ENCODE data around the gene TTR.

Gene TTR

DNA sequence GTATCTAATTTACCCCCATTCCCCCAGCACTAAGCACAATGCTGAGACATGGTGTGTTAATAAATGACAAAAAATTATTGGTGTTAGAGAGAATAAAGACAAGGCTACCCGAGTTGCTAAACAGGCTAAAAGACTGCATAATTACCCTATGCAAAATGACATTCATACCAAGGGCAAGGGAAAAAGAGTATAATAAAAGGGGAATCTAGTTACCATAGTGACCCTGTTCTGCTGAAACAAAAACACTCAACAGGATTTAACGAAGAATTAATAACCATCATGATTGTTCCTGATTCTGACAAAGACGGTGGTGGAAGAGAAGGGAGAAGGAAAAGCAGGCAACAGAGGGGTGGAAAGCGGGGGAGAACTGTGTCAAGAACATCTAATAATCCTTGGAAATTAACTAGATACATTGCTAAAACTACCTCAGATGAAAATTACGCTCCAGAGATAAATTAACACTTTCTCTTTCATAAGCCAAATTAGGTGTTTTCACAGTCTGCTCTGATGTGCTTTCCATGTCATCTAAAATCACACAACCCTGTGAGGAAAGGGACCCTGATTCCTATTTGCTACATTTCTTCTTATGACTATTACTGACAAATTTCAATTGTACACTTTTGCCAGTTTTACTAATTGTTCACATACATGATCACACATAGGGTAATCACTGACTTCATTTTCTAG lies 25.5 kb downstream of the TTR start:
- no peak for DNase-seq (ENCODE audit: low read depth)

DNA sequence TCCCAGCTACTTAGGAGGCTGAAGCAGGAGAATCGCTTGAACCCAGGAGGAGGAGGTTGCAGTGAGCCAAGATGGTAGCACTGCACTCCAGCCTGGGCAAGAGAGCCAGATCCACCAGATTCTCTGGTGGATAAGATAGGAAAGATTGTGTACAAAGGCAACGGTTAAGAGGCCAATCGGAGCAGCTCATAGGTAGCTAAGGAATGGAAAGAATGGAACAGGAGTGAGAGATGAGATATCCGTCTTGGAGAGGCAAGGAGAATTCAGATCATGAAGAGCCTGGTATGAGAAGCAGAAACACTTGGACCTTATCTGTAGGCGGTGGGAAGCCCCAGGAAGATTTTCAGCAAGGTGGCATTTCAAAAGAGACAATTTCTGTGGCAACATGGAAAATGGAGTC lies 27.1 kb downstream of the TTR start:
- DNase-seq (ENCODE audit: low read depth) = no peak

DNA sequence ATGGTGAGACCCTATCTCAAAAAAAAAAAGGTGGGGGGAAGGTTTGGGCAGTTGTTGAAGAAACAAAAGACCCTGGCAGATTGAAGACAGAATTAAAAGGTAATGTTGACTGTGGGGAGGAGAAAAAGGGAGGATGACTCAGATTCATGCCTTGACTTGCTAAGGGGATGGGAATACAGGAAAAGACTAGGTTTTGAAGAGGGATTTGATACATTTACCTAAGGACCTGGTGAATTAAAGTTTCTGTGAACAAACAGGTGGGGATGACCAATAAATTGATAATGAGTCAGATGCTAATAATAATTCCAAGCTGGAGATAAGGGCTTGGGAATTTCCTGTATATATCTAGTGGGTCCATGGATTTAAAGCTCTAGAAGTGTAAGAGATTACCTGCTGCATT lies 27.6 kb downstream of the TTR start:
- no peak for DNase-seq (ENCODE audit: low read depth)

DNA sequence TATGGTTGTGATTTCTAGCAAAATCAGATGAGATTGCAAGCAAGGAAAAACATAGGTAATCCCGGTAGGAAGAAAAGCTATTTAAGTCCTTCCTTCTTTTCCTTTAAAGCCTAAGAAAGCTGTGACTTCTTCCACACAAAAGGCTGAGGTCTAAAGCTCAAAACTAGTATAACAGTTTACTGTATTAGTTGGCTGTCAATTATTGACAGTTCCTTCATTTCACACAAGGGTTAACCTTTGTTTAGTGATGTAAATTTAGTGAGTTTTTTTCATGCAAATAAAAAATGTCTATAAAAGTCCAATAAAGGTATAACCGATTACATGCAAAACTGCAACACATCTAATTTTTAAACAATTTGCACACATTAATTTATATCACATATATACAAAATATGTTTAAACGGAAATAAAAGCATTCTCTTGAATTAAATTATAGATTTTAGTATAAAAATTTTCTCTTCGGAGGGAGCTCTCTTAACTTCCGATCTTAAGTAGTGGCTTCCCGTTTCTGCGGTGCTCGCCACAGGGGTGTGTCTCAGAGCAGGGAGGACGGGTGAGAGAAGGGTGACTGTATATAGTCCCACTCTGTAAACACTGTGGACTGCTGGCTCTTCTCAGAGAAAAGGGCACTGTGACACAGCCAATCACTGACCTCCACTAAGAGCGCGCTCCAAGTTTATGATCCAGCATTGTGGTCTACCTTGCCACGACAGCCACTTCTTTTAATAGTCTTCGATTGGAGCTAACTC lies 33.4 kb downstream of the TTR start:
- DNase-seq (ENCODE audit: low read depth) = no peak

DNA sequence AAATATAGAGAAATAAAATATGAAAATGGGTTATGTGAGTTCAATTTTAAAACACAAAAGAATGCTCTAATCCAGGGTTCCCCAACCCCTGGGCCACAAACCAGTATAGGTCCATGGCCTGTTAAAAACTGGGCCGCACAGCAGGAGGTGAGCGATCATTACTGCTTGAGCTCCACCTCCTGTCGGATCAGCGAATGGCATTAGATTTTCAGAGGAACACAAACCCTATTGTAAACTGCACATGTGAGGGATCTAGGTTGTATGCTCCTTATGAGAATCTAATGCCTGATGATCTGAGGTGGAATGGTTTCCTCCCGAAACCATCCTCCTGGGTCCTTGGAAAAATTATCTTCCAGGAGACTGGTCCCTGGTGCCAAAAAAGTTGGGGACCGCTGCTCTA lies 34.7 kb downstream of the TTR start:
- DNase-seq (ENCODE audit: low read depth) = no peak

DNA sequence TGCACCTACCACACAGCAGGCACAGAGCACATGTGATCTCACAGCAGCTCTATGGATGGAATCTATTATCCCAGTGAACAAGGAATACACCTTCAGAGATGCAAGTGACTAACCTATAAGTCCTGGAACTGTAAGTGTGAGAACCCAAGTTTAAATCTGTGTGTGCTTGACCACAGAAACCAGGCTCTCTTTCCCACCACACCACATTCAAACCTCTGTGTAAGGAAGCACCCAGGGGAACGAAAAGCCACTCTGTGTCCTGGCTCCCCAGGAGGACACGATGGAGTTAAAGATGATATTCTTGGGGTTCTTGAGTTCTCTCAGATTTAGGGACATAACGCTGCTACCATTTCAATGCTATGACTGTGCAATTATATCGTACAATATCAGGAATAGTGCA lies 38.9 kb downstream of the TTR start:
- DNase-seq (ENCODE audit: low read depth) = no peak

DNA sequence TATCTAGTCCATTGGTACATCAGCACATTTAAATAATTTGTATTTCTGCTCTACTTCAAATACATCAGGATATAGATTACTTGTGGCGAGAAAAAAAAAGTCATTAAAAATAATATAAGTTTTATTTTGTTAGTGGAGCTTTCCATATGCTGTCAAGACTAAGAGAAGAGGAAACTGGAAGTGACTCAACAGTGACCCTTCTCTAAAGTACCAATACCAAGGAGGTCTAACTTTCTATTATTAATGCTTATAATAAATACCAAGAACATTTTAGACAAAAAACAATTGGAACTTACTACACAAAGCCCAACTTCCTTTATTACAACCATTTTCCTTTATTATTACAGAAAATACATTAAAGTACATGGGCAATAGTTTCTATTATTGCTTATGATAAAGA lies 39.8 kb downstream of the TTR start:
- DNase-seq (ENCODE audit: low read depth) = no peak

DNA sequence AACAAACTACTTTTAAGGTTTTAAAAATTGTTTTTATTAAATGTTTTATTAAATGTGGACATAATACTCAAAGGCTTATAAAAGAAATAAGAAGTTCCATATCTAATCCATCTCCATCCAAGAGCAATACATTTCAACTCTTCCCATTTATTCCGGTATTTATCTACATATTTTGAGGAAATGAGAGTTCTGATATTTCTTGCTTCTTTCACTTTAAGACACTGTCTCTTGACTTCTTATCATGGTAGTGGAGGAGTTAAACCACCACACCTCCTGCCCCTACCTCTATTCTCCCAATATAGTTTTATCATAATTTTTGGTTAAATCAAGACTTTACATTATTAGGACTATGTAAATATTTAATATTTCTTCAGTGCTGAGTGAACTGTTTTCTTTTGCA lies 40.7 kb downstream of the TTR start:
- no peak for DNase-seq (ENCODE audit: low read depth)

DNA sequence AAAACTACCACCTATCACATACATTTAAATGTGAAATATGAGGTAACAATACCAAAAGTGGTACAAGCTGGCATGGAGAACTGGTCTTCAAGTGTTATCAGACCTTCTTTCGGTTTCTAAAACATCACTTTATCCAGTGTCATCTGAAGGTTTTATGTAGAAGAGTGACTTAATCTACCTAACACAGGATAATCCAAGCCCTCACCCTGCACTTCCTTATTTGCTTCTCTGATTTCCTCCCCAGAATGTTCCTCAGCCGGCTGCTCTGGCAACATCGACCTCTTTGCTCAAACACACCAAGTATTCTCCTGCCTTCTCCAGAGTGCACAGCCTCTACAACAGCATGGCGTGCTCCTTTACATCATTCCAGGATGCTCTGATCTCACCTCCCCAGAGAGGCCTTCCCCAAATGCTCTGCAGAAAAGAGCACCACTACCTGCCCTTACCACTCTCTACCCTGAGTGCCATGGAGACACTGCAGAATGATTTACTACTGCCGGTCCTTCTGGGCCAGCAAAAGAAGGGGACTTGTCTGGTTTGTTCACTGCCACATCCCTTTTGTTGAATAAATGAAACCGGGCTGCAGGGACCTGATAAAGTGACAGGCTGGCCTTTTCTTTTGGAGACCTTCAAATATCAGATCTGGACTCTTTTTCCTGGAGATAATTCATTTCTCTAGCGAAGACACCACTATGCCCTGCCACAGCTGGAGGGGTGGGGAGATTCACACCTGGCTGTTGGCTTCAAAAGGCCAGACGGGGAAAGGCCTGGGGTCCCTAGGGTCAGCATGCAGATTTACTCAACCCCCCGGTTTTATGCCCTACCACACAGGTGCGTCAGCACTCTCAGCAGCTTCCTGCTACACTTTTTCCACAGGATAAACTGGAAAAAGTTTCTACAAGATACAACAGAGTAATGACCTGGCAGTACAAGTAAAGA lies 42.0 kb downstream of the TTR start:
- no peak for DNase-seq (ENCODE audit: low read depth)

DNA sequence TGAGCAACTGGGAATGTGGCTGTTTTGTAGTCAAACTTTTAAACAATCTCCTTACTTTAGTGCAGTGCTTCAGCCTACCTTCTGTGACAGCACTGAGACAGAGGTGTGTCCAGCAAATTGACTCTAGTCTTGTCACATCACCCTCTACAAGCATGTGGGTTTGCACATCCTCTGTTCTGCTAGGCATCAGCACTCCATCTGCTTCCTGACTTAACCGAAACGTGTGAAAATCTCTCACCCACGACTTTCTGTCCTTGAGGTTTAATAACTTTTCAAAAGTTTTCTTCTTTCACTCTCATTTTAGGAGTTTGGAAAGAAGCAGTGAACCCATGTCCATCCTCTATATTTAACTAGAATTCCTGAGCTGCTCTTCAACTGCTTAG lies 42.6 kb downstream of the TTR start:
- DNase-seq (ENCODE audit: low read depth) = no peak

DNA sequence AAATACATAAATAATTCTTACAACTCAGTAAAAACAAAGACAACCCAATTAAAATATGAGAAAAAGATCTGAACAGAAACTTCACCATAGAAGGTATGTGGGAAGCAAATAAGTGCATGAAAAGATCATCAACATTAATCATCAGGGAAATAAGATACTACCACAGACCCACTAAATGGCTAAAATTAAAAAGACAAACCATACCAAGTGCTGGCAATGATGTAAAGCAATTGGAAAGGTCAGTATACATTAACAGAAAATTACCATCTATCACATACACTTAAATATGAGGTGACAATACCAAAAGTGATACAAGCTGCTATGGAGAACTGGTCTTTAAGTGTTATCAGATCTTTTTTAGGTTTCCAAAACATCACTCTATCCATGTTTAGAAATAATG lies 44.7 kb downstream of the TTR start:
- no peak for DNase-seq (ENCODE audit: low read depth)

DNA sequence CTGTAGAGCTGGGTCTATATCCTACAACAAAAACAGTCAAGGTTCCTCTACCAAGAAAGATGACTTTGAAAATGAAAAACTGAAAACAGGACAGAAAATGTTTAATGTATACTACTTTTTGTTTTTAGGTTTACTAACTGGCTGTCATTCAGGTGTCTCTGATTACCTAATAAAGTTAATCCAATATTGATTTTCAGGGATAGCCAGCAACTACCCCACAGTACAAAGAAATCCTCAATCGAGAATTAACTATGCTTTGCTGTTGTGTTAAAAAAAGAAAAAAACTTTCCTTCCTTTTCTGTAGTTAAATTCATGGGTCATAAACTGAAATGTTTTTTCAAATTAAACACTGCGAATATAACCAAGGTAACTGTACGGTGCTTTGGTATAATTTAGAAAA lies 45.8 kb downstream of the TTR start:
- DNase-seq (ENCODE audit: low read depth) = no peak

DNA sequence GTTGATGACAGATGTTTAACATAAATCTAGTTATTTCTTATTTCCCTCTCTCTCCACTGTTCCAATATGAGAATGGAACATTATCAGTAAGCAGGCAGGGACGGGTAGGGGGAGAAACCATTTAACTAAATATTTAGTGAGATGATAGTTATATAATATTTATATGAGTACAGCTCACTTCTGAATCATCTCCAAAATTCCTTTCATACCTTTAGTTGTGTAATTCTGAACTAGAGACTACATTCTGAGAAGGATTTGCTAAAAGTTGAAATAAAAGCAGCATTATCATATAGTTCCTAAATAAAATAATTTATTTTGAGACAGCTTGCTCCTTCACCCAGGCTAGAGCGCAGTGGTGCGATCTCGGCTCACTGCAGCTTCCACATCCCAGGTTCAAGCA lies 51.3 kb downstream of the TTR start:
- no peak for DNase-seq (ENCODE audit: low read depth)

DNA sequence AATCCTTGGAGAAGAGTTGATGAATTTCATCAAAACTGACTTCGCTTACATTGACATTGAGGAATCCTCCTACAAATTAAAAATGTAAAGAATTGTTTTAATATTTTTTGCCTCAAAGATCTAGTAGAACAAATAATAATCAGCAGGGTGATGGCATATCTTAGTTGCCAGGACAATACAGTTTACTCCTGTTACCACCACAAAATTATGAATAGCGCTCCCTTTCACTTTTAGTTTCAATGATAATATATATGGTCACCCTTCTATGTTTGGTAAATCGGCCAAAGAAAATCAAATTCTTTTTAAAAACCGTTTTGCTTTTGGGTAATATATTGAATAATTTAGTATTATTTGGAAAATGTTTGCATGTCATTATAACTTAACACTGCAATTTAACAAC lies 53.7 kb downstream of the TTR start:
- DNase-seq (ENCODE audit: low read depth) = no peak

DNA sequence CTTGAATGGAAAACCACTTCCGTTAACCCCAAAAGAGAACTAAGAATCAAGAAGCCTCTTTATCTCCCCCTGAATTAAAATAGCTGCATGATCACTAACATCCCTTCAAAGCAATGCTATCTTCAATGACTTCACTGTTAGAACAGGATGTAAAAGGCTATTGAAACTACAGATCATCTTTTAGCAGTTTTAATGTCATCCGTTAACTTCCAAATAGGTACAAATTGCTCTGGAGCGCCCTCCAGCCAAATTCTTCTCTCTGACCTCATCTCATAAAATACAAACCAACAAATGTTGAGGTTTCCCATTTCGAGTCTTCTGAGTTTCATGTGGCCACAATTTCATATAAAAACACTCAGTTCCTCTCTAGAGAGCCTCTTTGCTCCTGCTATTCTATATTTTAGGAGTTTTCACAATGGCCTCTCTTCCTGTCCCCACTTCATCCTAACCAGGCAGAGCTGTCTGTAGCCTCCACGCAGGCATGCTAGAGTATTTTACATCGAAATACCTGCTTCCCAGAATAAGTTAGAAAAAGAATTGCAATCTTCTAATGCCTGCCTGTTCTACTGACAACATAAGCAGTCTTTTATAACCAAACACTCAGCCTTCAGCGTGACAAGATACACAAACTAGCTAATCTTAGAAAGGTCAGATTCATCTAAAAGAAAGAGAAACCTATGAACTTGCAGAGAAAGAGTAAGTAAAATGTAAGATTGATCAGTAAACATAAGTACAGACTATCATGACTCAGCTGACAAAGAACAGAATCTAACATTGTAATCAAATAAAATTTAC lies 54.9 kb downstream of the TTR start:
- DNase-seq (ENCODE audit: low read depth) = no peak

DNA sequence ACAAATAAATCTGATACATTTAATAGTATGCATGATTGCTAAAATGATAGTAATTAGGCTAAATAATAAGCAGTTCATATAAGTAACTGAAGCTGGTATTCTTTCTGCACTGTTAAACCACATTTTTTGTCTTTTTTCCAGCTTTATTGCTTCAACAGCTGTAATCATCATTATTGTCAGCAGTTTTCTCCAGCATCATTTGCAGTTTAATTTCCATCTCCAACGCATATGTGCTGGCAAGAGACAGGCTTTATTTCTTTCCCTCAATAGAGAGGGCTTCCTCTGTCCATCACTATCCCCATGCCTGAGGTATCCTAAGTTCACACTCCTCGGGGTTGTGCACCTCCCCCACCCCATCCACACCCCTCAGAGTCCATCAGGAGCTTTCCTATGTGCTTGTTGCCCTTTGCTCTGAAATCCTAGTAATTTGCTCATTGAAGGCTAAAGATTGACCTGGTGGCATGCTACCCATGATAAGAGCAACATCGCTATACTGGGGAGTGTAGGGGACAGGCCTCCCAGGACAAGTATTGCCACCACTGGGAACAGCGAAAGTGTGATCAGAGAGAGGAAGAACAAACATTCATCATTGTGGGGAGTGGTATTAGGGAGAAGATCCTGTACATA lies 55.6 kb downstream of the TTR start:
- DNase-seq (ENCODE audit: low read depth) = no peak
